ENCODE results near the gene PPIA. TPM values are rescaled to one million over a fixed set of nuclear protein-coding genes. Genes with fewer than 3 reads are reported as not detected.

PPIA gene
- total RNA-seq, 1 donor from 2014 or later: 1,178 TPM

- Histone ChIP-seq H3K27me3 (ENCODE audit: control insufficient read depth, insufficient read depth, low read length) (no peaks in the 10 kb centered on the region), H3K4me3 (ENCODE audit: low read depth, low read length) (peak within 1 kb of the TSS; percentile 81), H3K36me3 (ENCODE audit: control insufficient read depth, insufficient read depth, low read length) (no peaks in the 10 kb centered on the region)
- TF ChIP-seq CTCF (IDR thresholded peaks at IDR 0.05; ENCODE audit: insufficient read depth, low read length, severe bottlenecking): no peak
- DNase-seq (ENCODE audit: low read depth) (peak; percentile 99), FAIRE-seq (no peak)
Observed at GRCh38 chr7:44847920-44848634, 51.6 kb downstream of the PPIA start, which contains the start of gene H2AZ2. Gene H2AZ2 (minus strand): TSS chr7:44848087. CDS start chr7:44847971, 116 bp downstream.

- FAIRE-seq (no peak), DNase-seq (ENCODE audit: low read depth) (no peak)
- H3K36me3 ChIP-seq (ENCODE audit: control insufficient read depth, insufficient read depth, low read length): no peaks in the 10 kb centered on the region
- no peak overlapping the region for H3K4me3 ChIP-seq (ENCODE audit: low read depth, low read length)
- no peak for TF ChIP-seq CTCF (IDR thresholded peaks at IDR 0.05; ENCODE audit: insufficient read depth, low read length, severe bottlenecking)
- no peaks in the 10 kb centered on the region for H3K27me3 ChIP-seq (ENCODE audit: control insufficient read depth, insufficient read depth, low read length)
Observed at GRCh38 chr7:44849259-44849884, 52.9 kb downstream of the PPIA start.

- no peaks in the 10 kb centered on the region for H3K36me3 ChIP-seq (ENCODE audit: control insufficient read depth, insufficient read depth, low read length)
- no peak for TF ChIP-seq CTCF (IDR thresholded peaks at IDR 0.05; ENCODE audit: insufficient read depth, low read length, severe bottlenecking)
- FAIRE-seq: no peak
- H3K4me3 ChIP-seq (ENCODE audit: low read depth, low read length): no peak overlapping the region
- DNase-seq (ENCODE audit: low read depth): no peak
- no peaks in the 10 kb centered on the region for H3K27me3 ChIP-seq (ENCODE audit: control insufficient read depth, insufficient read depth, low read length)
Observed at GRCh38 chr7:44849885-44850544, 53.5 kb downstream of the PPIA start.

GRCh38 chr7:44852590-44852989 is 56.1 kb downstream of the PPIA start:
- Histone ChIP-seq H3K27me3 (ENCODE audit: control insufficient read depth, insufficient read depth, low read length) (no peaks in the 10 kb centered on the region), H3K4me3 (ENCODE audit: low read depth, low read length) (no peak overlapping the region), H3K36me3 (ENCODE audit: control insufficient read depth, insufficient read depth, low read length) (no peaks in the 10 kb centered on the region)
- FAIRE-seq (no peak), DNase-seq (ENCODE audit: low read depth) (no peak)
- TF ChIP-seq CTCF (IDR thresholded peaks at IDR 0.05; ENCODE audit: insufficient read depth, low read length, severe bottlenecking): no peak

Other genes with a start within 250 kb of the PPIA start
- 56.2 and 65.0 TPM in 2 replicates for gene DDX56, start 222.8 kb upstream of the PPIA start, total RNA-seq
- gene TMED4, start 214.4 kb upstream of the PPIA start, total RNA-seq: 119 and 203 TPM in 2 replicates
- gene OGDH, start 190.1 kb upstream of the PPIA start, total RNA-seq: 45.0 and 78.7 TPM in 2 replicates
- gene ZMIZ2, start 47.8 kb upstream of the PPIA start, total RNA-seq: 5.5 and 8.1 TPM in 2 replicates
- gene H2AZ2, start 51.4 kb downstream of the PPIA start, total RNA-seq: 136 and 140 TPM in 2 replicates
- gene PURB, start 88.8 kb downstream of the PPIA start, total RNA-seq: 18.2 and 19.6 TPM in 2 replicates
- 0.13 and 0.26 TPM in 2 replicates for gene MYO1G, start 182.3 kb downstream of the PPIA start, total RNA-seq
- gene CCM2, start 203.5 kb downstream of the PPIA start, total RNA-seq: 45.0 and 49.9 TPM in 2 replicates